Measurements from ENCODE around the gene HNRNPA2B1.
"Not testable (repeated sequence)": the region's sequence is repeated elsewhere in the genome, so short reads cannot be mapped to it uniquely, and the experiment has no call there.

HNRNPA2B1 gene

GRCh38 chr7:26197153-26198115 is 3.1 kb downstream of the HNRNPA2B1 start:
- DNase-seq, result no peak

- DNase-seq, result no peak
Observed at GRCh38 chr7:26195867-26196657, 4.5 kb downstream of the HNRNPA2B1 start.

GRCh38 chr7:26195182-26195581 is 5.4 kb downstream of the HNRNPA2B1 start:
- no peak for DNase-seq

- DNase-seq, result not testable (repeated sequence)
Observed at GRCh38 chr7:26194764-26195163, 5.8 kb downstream of the HNRNPA2B1 start.

GRCh38 chr7:26193432-26194207 is 6.9 kb downstream of the HNRNPA2B1 start:
- no peak for DNase-seq

- DNase-seq, result no peak
Observed at GRCh38 chr7:26192485-26193087, 8.0 kb downstream of the HNRNPA2B1 start.

DNA sequence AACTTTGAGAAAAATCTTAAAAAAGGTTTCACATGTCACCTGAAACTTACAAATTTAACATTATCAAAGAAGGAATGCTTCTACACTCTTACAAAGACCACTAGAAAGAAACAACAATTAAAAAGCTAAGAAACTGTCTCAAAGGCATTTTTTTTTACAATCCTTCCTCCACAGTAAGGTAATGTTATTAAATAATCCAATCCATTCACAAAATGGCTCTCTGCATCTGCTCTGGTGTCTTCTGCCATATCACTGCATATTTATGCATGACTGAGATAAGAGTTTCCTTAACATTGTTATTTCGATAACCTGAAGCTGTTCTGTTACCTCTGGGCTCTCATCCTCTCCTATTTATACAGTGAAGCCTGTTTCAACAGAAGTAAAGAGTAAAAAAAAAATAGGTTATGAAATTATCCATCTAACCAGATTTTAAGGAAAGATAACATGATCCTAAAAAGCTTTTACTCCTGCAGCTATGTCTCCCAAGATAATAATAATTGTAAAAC is 8.5 kb downstream of the HNRNPA2B1 start:
- no peak for DNase-seq

- no peak for DNase-seq
Observed at GRCh38 chr7:26191233-26191973, 9.1 kb downstream of the HNRNPA2B1 start.

DNA sequence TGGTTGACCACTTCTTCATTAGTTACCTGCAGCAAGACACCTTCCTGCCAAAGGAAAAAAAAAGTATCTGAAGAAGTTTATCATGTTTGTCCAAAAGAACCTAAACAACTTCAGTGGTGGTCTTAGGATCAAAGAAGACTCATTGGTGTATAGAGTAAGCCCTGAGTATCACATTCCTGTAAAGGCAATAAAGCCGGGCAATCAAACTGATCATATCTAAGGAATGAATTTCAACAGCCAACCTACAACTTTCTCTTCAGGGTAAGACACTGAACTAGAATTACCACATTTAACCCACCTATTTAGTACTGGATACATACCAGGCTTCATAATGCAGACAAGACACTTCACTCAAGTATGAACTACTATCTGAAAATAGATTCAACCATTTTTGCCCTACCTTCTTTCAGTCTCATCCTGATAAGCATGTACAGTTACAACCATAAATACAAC is 10.1 kb downstream of the HNRNPA2B1 start:
- no peak for DNase-seq

GRCh38 chr7:26189697-26190096 is 10.8 kb downstream of the HNRNPA2B1 start:
- DNase-seq, result no peak

GRCh38 chr7:26188957-26189541 is 11.5 kb downstream of the HNRNPA2B1 start:
- no peak for DNase-seq

DNA sequence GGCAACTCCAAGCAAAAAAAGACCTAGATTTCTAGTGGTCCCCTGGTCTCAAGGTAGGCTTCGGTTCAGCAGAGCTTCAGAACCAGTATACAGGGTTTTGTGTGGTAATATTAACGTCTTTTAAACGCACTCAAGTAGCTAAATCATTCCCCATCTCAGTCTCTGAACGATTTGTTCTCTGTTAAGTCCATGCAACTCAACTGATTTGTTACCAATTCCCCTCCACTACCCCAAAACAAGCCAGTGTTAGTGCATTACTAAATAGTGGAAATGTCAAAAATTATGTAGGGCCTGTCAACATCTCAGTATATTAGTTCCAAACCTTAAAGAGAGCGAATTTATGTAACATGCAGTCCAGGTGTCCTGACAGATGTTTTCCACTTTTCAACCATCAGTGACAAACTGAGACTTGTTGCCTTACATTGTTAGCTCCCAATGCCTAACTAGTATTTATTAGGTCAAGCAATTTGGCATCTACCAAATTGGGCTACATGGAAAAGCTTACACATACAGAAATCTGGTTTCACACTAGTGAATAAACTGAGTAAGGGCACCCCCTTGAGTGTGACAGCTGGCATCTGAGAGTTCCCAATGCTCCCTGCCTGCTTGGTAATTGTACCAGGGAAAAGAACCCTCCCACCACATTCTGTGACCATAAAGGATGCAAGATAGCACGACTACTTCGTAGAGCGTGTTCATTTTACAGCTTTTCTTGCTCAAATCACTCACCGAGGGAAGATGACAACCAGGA is 12.2 kb downstream of the HNRNPA2B1 start:
- no peak for DNase-seq

DNA sequence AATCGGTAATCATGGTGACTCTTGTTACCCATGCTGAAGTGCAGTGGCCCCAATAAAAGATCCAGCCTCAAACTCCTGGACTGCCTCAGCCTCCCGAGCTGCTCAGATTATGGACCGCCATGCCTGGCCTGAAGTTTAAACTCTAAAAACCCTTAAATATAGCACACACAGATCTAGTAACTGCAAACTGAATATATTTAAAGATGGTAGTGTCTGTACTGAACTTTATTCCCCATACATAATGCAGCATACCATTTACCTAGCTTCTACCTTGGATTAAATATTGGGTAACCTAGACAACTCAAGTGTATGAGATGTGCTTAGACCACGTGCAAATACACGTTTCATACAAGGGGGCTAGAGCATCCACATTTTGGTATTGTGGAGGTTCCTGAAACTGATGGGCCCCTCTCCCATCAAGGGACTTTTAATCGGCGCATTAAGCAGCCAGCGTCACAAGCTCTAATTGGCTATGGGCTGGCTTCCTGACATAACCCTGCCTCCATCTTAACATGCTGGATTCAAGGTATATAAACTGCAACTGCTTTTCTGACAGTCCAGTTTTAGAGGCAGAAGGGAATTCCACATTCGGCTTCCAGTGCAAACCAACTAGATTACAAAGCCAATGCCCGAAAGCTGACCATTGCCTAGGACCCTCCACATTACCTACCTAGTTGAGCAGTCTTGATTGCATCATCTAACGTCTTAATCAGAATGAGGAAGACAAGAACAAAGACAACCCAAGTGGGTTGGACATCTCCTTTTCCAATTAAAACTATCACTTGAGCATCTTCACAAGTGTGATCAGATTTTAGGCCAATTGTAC is 13.0 kb downstream of the HNRNPA2B1 start:
- no peak for DNase-seq

GRCh38 chr7:26186364-26187311 is 13.9 kb downstream of the HNRNPA2B1 start:
- DNase-seq, result no peak

- no peak for DNase-seq
Observed at GRCh38 chr7:26185844-26186180, 14.7 kb downstream of the HNRNPA2B1 start.

GRCh38 chr7:26185131-26185843 is 15.3 kb downstream of the HNRNPA2B1 start:
- no peak for DNase-seq

GRCh38 chr7:26184281-26185101 is 16.1 kb downstream of the HNRNPA2B1 start:
- DNase-seq, result not testable (repeated sequence)
